Skeletal muscle tissue (tissue), 4 donors: ENCODE data around the gene ITPR1. TPM values are rescaled to one million over a fixed set of nuclear protein-coding genes. Genes with fewer than 3 reads are reported as not detected.

Experiments
- H3K27ac ChIP-seq: one replicate; pipeline ENCODE4 v1.7.0; 2013; ENCODE audit warnings: mild to moderate bottlenecking, low read depth, low read length, inconsistent platforms
- H3K27me3 ChIP-seq, 3 donors: one replicate each; pipeline ENCODE4 v1.7.0; 2013; ENCODE audit warnings: low read length in 3 of 3; ENCODE audit not compliant: control insufficient read depth in 3 of 3, insufficient read depth in 3 of 3
- H3K36me3 ChIP-seq, 3 donors: one replicate each; pipeline ENCODE4 v1.7.0; 2013; ENCODE audit warnings: low read length in 3 of 3; ENCODE audit not compliant: control insufficient read depth in 3 of 3, insufficient read depth in 3 of 3
- H3K4me1 ChIP-seq, 3 donors: one replicate each; pipeline ENCODE4 v1.7.0; 2013; ENCODE audit warnings: low read length in 3 of 3, mild to moderate bottlenecking in 3 of 3; ENCODE audit not compliant: control insufficient read depth in 3 of 3, insufficient read depth in 3 of 3
- H3K4me3 ChIP-seq, 3 donors: one replicate each; pipeline ENCODE4 v1.7.0; 2013; ENCODE audit warnings: low read length in 3 of 3
- H3K9ac ChIP-seq, 3 donors: one replicate each; pipeline ENCODE4 v1.7.0; 2013; ENCODE audit warnings: low read length in 3 of 3, mild to moderate bottlenecking in 3 of 3, moderate library complexity in 2 of 3, low read depth in 1 of 3
- H3K9me3 ChIP-seq, 3 donors: one replicate each; pipeline ENCODE4 v1.7.0; 2013; ENCODE audit warnings: low read length in 3 of 3; ENCODE audit not compliant: control insufficient read depth in 3 of 3
- total RNA-seq: library from RNA; depleted of rRNA; stranded (reverse); fragments of >200 nt; gene quantifications from one replicate; pipeline ENCODE4 v1.2.3, GENCODE V29; 2014
- donor health status: Osteomylitis.

The ITPR1 gene
- total RNA-seq, 1 donor from 2014 or later, result 55.8 TPM

- Histone ChIP-seq H3K4me3 (no peak overlapping the region), H3K9me3 (no peaks in the 10 kb centered on the region), H3K27me3 (no peaks in the 10 kb centered on the region), H3K4me1 (peaks cover 0 to 2% (median 0%) of the 10 kb centered on the region in 3 donors), H3K36me3 (peaks cover 0 to 14% (median 0%) of the 10 kb centered on the region in 3 donors), H3K27ac (no peak overlapping the region), H3K9ac (no peak overlapping the region)
Observed at GRCh38 chr3:4655145-4656045, 162.2 kb downstream of the ITPR1 start.

GRCh38 chr3:4656059-4656458 is 162.9 kb downstream of the ITPR1 start:
- Histone ChIP-seq H3K27me3 (no peaks in the 10 kb centered on the region), H3K9ac (no peak overlapping the region), H3K36me3 (peaks cover 0 to 14% (median 0%) of the 10 kb centered on the region in 3 donors), H3K9me3 (no peaks in the 10 kb centered on the region), H3K4me3 (no peak overlapping the region), H3K4me1 (peaks cover 0 to 2% (median 0%) of the 10 kb centered on the region in 3 donors), H3K27ac (no peak overlapping the region)

- H3K9ac ChIP-seq, result no peak overlapping the region
- H3K27ac ChIP-seq, result no peak overlapping the region
- no peaks in the 10 kb centered on the region for H3K9me3 ChIP-seq
- H3K4me1 ChIP-seq, result peaks cover 0 to 2% (median 0%) of the 10 kb centered on the region in 3 donors
- peaks cover 0 to 14% (median 0%) of the 10 kb centered on the region in 3 donors for H3K36me3 ChIP-seq
- no peak overlapping the region for H3K4me3 ChIP-seq
- H3K27me3 ChIP-seq, result no peaks in the 10 kb centered on the region
Observed at GRCh38 chr3:4656626-4657328, 163.6 kb downstream of the ITPR1 start.

- no peak overlapping the region for H3K4me3 ChIP-seq
- no peaks in the 10 kb centered on the region for H3K9me3 ChIP-seq
- no peak overlapping the region for H3K27ac ChIP-seq
- H3K36me3 ChIP-seq, result peaks cover 0 to 13% (median 3%) of the 10 kb centered on the region in 3 donors
- H3K27me3 ChIP-seq, result no peaks in the 10 kb centered on the region
- H3K4me1 ChIP-seq, result peaks cover under 1 to 8% (median 7%) of the 10 kb centered on the region in 3 donors
- H3K9ac ChIP-seq, result no peak overlapping the region
Observed at GRCh38 chr3:4660936-4661335, 167.8 kb downstream of the ITPR1 start.

DNA sequence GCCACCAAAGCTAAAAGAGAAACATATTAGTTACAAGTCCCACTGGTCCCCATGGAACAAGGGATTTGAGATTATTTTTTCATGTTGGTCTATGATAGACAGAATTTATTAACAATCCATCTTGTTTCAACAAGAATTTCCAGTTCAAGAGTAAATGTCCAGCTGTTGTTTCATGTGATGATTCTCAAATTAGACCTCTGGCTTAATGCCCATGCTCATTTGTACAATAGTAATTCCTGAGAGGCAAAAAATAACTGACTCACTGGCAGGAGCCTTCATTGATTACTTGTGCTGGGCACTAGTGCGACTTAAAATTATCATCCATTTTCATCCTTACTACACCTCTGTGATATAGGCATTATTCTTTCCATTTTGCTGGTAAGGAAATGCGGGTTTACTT is 171.3 kb downstream of the ITPR1 start:
- Histone ChIP-seq H3K4me1 (peaks cover 0 to 8% (median 7%) of the 10 kb centered on the region in 3 donors), H3K27ac (no peak overlapping the region), H3K36me3 (peaks cover 6 to 19% (median 8%) of the 10 kb centered on the region in 3 donors), H3K9ac (no peak overlapping the region), H3K27me3 (no peaks in the 10 kb centered on the region), H3K9me3 (no peaks in the 10 kb centered on the region), H3K4me3 (no peak overlapping the region)

GRCh38 chr3:4665197-4665596 is 172.0 kb downstream of the ITPR1 start:
- H3K36me3 ChIP-seq, result peaks cover 6 to 19% (median 8%) of the 10 kb centered on the region in 3 donors
- no peak overlapping the region for H3K9ac ChIP-seq
- H3K4me1 ChIP-seq, result peaks cover 0 to 8% (median 7%) of the 10 kb centered on the region in 3 donors
- no peak overlapping the region for H3K4me3 ChIP-seq
- no peaks in the 10 kb centered on the region for H3K27me3 ChIP-seq
- H3K27ac ChIP-seq, result no peak overlapping the region
- no peaks in the 10 kb centered on the region for H3K9me3 ChIP-seq

GRCh38 chr3:4666071-4666470 is 172.9 kb downstream of the ITPR1 start:
- H3K36me3 ChIP-seq, result peaks cover 6 to 24% (median 8%) of the 10 kb centered on the region in 3 donors

GRCh38 chr3:4670352-4670751 is 177.2 kb downstream of the ITPR1 start:
- Histone ChIP-seq H3K36me3 (peaks cover 5 to 18% (median 8%) of the 10 kb centered on the region in 3 donors), H3K9ac (no peak overlapping the region), H3K27me3 (no peaks in the 10 kb centered on the region), H3K4me3 (no peak overlapping the region), H3K27ac (no peak overlapping the region), H3K4me1 (no peaks in the 10 kb centered on the region), H3K9me3 (no peaks in the 10 kb centered on the region)

More at GRCh38 chr3:4666071-4666470, 172.9 kb downstream of the ITPR1 start:
- no peak overlapping the region for H3K4me3 ChIP-seq
- H3K9ac ChIP-seq, result no peak overlapping the region
- no peak overlapping the region for H3K27ac ChIP-seq
- no peaks in the 10 kb centered on the region for H3K27me3 ChIP-seq
- peaks cover 0 to 8% (median 7%) of the 10 kb centered on the region in 3 donors for H3K4me1 ChIP-seq
- H3K9me3 ChIP-seq, result no peaks in the 10 kb centered on the region

GRCh38 chr3:4672725-4673275 is 179.7 kb downstream of the ITPR1 start:
- no peak overlapping the region for H3K27ac ChIP-seq
- H3K9ac ChIP-seq, result no peak overlapping the region
- no peaks in the 10 kb centered on the region for H3K9me3 ChIP-seq
- H3K36me3 ChIP-seq, result peaks cover 5 to 14% (median 5%) of the 10 kb centered on the region in 3 donors
- no peak overlapping the region for H3K4me3 ChIP-seq
- no peaks in the 10 kb centered on the region for H3K27me3 ChIP-seq
- H3K4me1 ChIP-seq, result no peaks in the 10 kb centered on the region
